Hepatocyte (in vitro differentiated cells): ENCODE data around the gene FARP2.

Experiments used
- EZH2 ChIP-seq: fragments of 200-600 bp; sonication (generic); IDR thresholded peaks from 2 replicates; pipeline ENCODE4 v1.6.1; 2016; ENCODE audit warnings: antibody characterized with exemption, mild to moderate bottlenecking, borderline replicate concordance
- TF ChIP-seq, protein P1 (sequence below): fragments of 200-600 bp; sonication (generic); IDR thresholded peaks from 2 replicates; pipeline ENCODE4 v1.5.1; 2016; ENCODE audit warnings: antibody characterized with exemption, mild to moderate bottlenecking; ENCODE audit not compliant: poor library complexity

DNA sequence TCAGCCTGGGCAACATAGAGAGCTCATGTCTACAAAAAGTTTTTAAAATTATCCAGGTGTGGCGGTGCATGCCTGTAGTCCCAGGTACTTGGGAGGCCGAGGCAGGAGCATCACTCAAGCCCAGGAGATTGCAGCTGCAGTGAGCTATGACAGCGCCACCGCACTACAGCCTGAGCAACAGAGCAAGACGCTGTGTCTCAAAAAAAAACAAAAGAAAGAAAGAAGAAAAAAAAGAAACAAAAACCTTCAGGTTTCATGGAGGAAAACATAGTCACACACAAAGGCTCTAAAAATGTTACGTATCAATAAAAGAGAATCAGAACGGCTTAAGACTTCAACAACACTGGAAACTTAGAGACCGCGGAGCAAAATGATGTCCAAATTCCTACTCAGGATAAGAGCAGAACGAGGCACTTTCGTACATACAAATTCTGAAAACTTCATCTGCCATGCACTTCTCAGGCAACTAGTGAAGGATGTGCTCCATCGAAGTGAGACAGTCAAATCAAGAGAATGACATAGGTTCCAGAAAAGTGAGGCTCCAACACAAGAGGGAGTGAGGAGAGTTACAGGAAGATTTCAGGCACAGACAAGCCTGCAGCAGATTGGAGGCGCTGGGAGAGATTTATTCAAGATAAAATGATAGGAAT, 45.0 kb upstream of the FARP2 start:
- TF ChIP-seq, protein P1, sequence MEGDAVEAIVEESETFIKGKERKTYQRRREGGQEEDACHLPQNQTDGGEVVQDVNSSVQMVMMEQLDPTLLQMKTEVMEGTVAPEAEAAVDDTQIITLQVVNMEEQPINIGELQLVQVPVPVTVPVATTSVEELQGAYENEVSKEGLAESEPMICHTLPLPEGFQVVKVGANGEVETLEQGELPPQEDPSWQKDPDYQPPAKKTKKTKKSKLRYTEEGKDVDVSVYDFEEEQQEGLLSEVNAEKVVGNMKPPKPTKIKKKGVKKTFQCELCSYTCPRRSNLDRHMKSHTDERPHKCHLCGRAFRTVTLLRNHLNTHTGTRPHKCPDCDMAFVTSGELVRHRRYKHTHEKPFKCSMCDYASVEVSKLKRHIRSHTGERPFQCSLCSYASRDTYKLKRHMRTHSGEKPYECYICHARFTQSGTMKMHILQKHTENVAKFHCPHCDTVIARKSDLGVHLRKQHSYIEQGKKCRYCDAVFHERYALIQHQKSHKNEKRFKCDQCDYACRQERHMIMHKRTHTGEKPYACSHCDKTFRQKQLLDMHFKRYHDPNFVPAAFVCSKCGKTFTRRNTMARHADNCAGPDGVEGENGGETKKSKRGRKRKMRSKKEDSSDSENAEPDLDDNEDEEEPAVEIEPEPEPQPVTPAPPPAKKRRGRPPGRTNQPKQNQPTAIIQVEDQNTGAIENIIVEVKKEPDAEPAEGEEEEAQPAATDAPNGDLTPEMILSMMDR: no peak
- TF ChIP-seq EZH2: no peak
